ENCODE data around the gene ARHGAP10. TPM values are rescaled to one million over a fixed set of nuclear protein-coding genes. Genes with fewer than 3 reads are reported as not detected.

Gene ARHGAP10
- polyA plus RNA-seq, 1 experiment = 31.1 TPM

DNA sequence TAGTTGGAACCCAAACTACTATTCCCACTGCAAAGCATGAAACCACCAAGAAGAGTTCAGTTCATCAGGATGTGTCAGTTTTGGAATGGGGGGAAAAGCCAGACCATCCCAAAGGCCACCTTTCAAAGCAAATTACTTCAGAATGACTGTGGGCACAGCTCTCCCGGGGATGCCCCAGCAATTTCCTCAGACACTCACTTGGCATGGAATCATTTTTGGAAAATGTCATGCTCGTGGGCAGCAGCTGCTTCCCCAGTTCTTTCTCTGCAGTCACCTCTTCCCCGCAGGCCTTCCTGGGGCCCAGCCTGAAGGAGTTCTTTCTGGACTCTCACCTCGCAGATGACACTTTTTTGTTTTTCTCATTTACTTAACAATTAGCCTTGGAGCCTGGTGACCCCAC, 360.0 kb downstream of the ARHGAP10 start:
- no peaks in the 10 kb centered on the region; the same call in 1 of the 2 replicates for H3K9me3 ChIP-seq (ENCODE audit: control insufficient read depth, insufficient read depth, low read length)
- TF ChIP-seq, protein P1, sequence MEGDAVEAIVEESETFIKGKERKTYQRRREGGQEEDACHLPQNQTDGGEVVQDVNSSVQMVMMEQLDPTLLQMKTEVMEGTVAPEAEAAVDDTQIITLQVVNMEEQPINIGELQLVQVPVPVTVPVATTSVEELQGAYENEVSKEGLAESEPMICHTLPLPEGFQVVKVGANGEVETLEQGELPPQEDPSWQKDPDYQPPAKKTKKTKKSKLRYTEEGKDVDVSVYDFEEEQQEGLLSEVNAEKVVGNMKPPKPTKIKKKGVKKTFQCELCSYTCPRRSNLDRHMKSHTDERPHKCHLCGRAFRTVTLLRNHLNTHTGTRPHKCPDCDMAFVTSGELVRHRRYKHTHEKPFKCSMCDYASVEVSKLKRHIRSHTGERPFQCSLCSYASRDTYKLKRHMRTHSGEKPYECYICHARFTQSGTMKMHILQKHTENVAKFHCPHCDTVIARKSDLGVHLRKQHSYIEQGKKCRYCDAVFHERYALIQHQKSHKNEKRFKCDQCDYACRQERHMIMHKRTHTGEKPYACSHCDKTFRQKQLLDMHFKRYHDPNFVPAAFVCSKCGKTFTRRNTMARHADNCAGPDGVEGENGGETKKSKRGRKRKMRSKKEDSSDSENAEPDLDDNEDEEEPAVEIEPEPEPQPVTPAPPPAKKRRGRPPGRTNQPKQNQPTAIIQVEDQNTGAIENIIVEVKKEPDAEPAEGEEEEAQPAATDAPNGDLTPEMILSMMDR (IDR thresholded peaks at IDR 0.05; ENCODE audit: low read depth, low read length) = no peak
- ChIA-PET CTCF (no interaction called here), POLR2A (no interaction called here)
- no peaks in the 10 kb centered on the region for H3K27me3 ChIP-seq (ENCODE audit: control insufficient read depth, insufficient read depth, low read length)
- H3K4me3 ChIP-seq (ENCODE audit: low read depth, low read length) = no peak overlapping the region
- DNase-seq (ENCODE audit: low read depth, low spot score) = no peak
- H3K27ac ChIP-seq (ENCODE audit: low read depth, low read length) = no peak overlapping the region

DNA sequence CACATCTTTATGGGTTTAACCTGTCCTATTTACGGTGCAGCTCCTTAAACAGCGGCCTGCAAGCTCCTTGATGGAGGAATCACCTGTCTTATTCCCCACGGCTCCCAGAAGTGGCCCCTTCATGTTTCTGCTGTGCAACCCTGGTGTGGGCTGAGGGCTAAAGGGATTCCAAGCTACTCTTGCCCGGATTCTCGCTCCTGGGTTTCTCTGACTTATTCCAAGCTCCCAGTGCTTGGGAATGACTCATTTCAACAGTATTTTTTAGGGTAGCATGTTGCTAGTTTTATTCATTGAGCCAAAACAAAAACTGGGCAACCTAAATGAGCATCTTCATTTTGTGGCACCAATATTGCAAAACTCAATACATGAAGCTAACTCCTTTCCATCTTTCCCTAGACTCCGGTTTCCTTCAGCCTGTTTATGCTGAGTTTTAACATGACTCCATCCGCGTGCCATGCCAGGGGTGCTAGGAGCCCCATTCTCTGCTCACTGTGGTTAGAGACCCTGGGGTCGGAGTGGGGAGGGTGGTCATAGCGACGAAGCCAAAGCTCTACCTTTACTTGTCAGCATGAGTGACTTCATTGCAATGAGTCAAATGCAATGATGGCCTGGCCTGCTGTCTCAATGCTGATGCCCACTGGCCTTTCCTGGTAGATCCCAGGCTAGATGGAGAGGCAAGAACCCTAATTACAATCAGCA, 360.6 kb downstream of the ARHGAP10 start:
- Histone ChIP-seq H3K4me3 (ENCODE audit: low read depth, low read length) (no peak overlapping the region), H3K27ac (ENCODE audit: low read depth, low read length) (no peak overlapping the region), H3K9me3 (ENCODE audit: control insufficient read depth, insufficient read depth, low read length) (no peaks in the 10 kb centered on the region; the same call in 1 of the 2 replicates), H3K27me3 (ENCODE audit: control insufficient read depth, insufficient read depth, low read length) (no peaks in the 10 kb centered on the region)
- CTCF ChIA-PET = no interaction called here
- no peak for DNase-seq (ENCODE audit: low read depth, low spot score)
- POLR2A ChIA-PET = no interaction called here
- TF ChIP-seq, protein P1 (IDR thresholded peaks at IDR 0.05; ENCODE audit: low read depth, low read length) = no peak

GRCh38 chr4:148093065-148093464, 361.2 kb downstream of the ARHGAP10 start:
- no peaks in the 10 kb centered on the region for H3K27me3 ChIP-seq (ENCODE audit: control insufficient read depth, insufficient read depth, low read length)
- H3K9me3 ChIP-seq (ENCODE audit: control insufficient read depth, insufficient read depth, low read length) = no peaks in the 10 kb centered on the region; the same call in 1 of the 2 replicates
- H3K27ac ChIP-seq (ENCODE audit: low read depth, low read length) = no peak overlapping the region
- POLR2A ChIA-PET = no interaction called here
- TF ChIP-seq, protein P1 (IDR thresholded peaks at IDR 0.05; ENCODE audit: low read depth, low read length) = no peak
- CTCF ChIA-PET = no interaction called here
- H3K4me3 ChIP-seq (ENCODE audit: low read depth, low read length) = no peak overlapping the region
- no peak for DNase-seq (ENCODE audit: low read depth, low spot score)

GRCh38 chr4:148094149-148094548, 362.3 kb downstream of the ARHGAP10 start:
- H3K4me3 ChIP-seq (ENCODE audit: low read depth, low read length) = no peak overlapping the region
- ChIA-PET CTCF (no interaction called here), POLR2A (no interaction called here)
- H3K27me3 ChIP-seq (ENCODE audit: control insufficient read depth, insufficient read depth, low read length) = no peaks in the 10 kb centered on the region
- no peak overlapping the region for H3K27ac ChIP-seq (ENCODE audit: low read depth, low read length)
- no peak for DNase-seq (ENCODE audit: low read depth, low spot score)
- no peaks in the 10 kb centered on the region; the same call in 1 of the 2 replicates for H3K9me3 ChIP-seq (ENCODE audit: control insufficient read depth, insufficient read depth, low read length)
- TF ChIP-seq, protein P1 (IDR thresholded peaks at IDR 0.05; ENCODE audit: low read depth, low read length) = no peak

DNA sequence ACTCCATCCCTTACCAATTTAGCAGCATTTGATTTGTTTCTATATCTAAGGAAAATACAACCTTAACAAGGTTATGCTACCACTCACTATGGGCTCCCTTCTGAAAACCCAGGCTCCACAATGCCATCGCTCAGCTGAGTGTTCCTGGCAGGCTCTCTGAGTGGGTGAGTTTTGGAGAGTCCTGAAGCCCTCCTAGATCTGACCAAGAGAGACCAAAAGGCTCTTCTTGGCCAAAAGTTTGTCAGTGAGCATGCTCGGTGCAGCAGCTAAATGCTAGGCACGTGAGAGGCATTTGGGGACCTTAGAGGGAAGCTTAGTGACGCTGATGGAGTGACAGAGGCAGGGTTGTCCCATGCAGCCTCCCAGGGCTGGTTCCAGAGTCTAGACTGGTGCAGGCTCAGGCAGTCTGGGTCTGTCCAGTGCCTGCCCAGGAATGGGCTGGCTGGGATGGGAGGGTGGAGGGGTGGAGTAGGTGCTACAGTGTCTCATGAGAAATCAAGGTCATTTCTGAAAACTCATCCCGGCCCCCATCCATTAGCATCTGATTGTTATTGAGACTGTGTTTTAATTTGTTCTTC, 363.5 kb downstream of the ARHGAP10 start:
- Histone ChIP-seq H3K9me3 (ENCODE audit: control insufficient read depth, insufficient read depth, low read length) (no peaks in the 10 kb centered on the region; the same call in 1 of the 2 replicates), H3K4me3 (ENCODE audit: low read depth, low read length) (no peak overlapping the region), H3K27me3 (ENCODE audit: control insufficient read depth, insufficient read depth, low read length) (no peaks in the 10 kb centered on the region), H3K27ac (ENCODE audit: low read depth, low read length) (no peak overlapping the region)
- POLR2A ChIA-PET = no interaction called here
- TF ChIP-seq, protein P1 (IDR thresholded peaks at IDR 0.05; ENCODE audit: low read depth, low read length) = no peak
- no peak for DNase-seq (ENCODE audit: low read depth, low spot score)
- CTCF ChIA-PET = no interaction called here
